Epithelial cell of proximal tubule (primary cell): Measurements from ENCODE around the gene BOC. TPM values are rescaled to one million over a fixed set of nuclear protein-coding genes. Genes with fewer than 3 reads are reported as not detected.
A peak's percentile ranks its signal among the peaks of the same experiment; 100 is the strongest.

ENCODE experiments used
- DNase-seq: peaks from one replicate; pipeline ENCODE4 v3.0.0-alpha.2; 2011; ENCODE audit warnings: low read depth
- H3K4me3 ChIP-seq: 2 replicates; pipeline ENCODE4 v1.5.1; 2011; ENCODE audit warnings: low read depth, mild to moderate bottlenecking, low read length
- CTCF ChIP-seq: conservative IDR thresholded peaks from 2 replicates; pipeline ENCODE4 v1.5.1; 2012; ENCODE audit warnings: low read depth, mild to moderate bottlenecking, low read length
- total RNA-seq: library from RNA; depleted of rRNA; stranded (reverse); fragments of >200 nt; gene quantifications from 2 replicates; pipeline ENCODE4 v1.2.3, GENCODE V29; 2015

Gene BOC
- total RNA-seq, 1 donor from 2014 or later: 3.5 TPM

- TF ChIP-seq CTCF: no peak
Measured at GRCh38 chr3:113223475-113224281, 12.3 kb downstream of the BOC start.

GRCh38 chr3:113225286-113225685 is 13.9 kb downstream of the BOC start:
- no peak overlapping the region for H3K4me3 ChIP-seq
- DNase-seq: no peak
- no peak for TF ChIP-seq CTCF

More at GRCh38 chr3:113223475-113224281, 12.3 kb downstream of the BOC start:
- DNase-seq: no peak
- H3K4me3 ChIP-seq: no peak overlapping the region

- no peak for TF ChIP-seq CTCF
- no peak for DNase-seq
- no peak overlapping the region for H3K4me3 ChIP-seq
Measured at GRCh38 chr3:113226491-113226890, 15.1 kb downstream of the BOC start.

- DNase-seq: peak; percentile 67
- H3K4me3 ChIP-seq: no peak overlapping the region
- no peak for TF ChIP-seq CTCF
Measured at GRCh38 chr3:113227146-113227545, 15.8 kb downstream of the BOC start.

- H3K4me3 ChIP-seq: no peak overlapping the region
- DNase-seq: no peak
- no peak for TF ChIP-seq CTCF
Measured at GRCh38 chr3:113228498-113229286, 17.3 kb downstream of the BOC start.

- H3K4me3 ChIP-seq: no peak overlapping the region
- no peak for DNase-seq
- TF ChIP-seq CTCF: no peak
Measured at GRCh38 chr3:113231391-113231790, 20.0 kb downstream of the BOC start.
